ENCODE results near the gene CIRBP. TPM values are rescaled to one million over a fixed set of nuclear protein-coding genes. Genes with fewer than 3 reads are reported as not detected.
A peak's percentile ranks its signal among the peaks of the same experiment; 100 is the strongest.

CIRBP gene
- total RNA-seq, 1 donor from 2014 or later, result 184 TPM

DNA sequence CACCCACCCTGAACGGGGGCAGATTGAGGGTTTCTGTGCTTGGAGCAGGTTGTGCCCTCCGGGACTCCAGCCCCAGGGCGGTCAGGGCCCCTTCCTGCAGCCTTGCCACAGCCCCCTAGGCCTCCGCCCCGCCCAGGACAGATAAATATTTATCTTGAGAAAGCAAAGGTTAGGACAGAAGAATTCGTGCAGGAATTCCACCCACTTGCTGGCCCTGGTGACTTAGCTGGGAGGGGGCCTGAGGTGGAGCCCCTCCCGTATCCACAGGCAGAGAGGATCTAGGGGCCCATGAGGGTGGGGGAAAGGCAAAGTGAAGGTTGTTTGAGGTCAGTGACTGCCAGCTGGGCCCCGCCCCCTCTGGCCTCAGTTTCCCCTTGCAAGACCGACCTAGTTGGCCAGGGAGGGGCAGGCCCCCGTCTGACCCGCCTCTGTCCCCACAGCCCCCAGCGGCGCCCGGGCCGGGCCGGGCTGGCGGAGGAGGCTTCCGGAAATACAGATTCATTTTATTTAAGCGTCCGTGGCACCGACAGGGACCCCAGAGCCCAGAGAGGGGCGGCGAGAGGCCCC lies 15.5 kb upstream of the CIRBP start:
- DNase-seq (ENCODE audit: low read depth) (peak; percentile 80), FAIRE-seq (no peak)
- H3K4me1 Mint-ChIP-seq (ENCODE audit: low read depth, unreplicated experiment), result peaks cover 10% of the 10 kb centered on the region
- H3K27ac Mint-ChIP-seq (ENCODE audit: unreplicated experiment), result peak overlapping the region; percentile 87
- Histone ChIP-seq H3K4me2 (ENCODE audit: low read length) (peak overlapping the region; percentile 100), H3K4me1 (ENCODE audit: insufficient read depth, low read length) (peaks cover 43% of the 10 kb centered on the region), H3K27ac (ENCODE audit: low read depth, low read length) (peak overlapping the region; percentile 89), H3K9me3 (ENCODE audit: insufficient read depth, low read depth, low read length) (no peaks in the 10 kb centered on the region), H3K79me2 (ENCODE audit: insufficient read depth, low read length) (peaks cover 76% of the 10 kb centered on the region), H2AFZ (ENCODE audit: low read depth, low read length) (no peak overlapping the region), H4K20me1 (ENCODE audit: insufficient read depth, low read length) (peaks cover 67% of the 10 kb centered on the region), H3K4me3 (ENCODE audit: insufficient read depth, low read depth, low read length) (peak overlapping the region; percentile 48), H3K36me3 (ENCODE audit: insufficient read depth, low read length) (peaks cover 24% of the 10 kb centered on the region), H3K27me3 (ENCODE audit: insufficient read depth, low read length) (no peaks in the 10 kb centered on the region), H3K9ac (ENCODE audit: low read length) (peak overlapping the region; percentile 88)
- H3K9me3 Mint-ChIP-seq (ENCODE audit: unreplicated experiment), result no peaks in the 10 kb centered on the region
- H3K4me3 Mint-ChIP-seq (ENCODE audit: unreplicated experiment), result peak overlapping the region; percentile 57
- H3K27me3 Mint-ChIP-seq (ENCODE audit: low read depth, unreplicated experiment), result no peaks in the 10 kb centered on the region
- H3K36me3 Mint-ChIP-seq (ENCODE audit: low read depth, unreplicated experiment), result peaks cover 6% of the 10 kb centered on the region
- TF ChIP-seq, protein P1, sequence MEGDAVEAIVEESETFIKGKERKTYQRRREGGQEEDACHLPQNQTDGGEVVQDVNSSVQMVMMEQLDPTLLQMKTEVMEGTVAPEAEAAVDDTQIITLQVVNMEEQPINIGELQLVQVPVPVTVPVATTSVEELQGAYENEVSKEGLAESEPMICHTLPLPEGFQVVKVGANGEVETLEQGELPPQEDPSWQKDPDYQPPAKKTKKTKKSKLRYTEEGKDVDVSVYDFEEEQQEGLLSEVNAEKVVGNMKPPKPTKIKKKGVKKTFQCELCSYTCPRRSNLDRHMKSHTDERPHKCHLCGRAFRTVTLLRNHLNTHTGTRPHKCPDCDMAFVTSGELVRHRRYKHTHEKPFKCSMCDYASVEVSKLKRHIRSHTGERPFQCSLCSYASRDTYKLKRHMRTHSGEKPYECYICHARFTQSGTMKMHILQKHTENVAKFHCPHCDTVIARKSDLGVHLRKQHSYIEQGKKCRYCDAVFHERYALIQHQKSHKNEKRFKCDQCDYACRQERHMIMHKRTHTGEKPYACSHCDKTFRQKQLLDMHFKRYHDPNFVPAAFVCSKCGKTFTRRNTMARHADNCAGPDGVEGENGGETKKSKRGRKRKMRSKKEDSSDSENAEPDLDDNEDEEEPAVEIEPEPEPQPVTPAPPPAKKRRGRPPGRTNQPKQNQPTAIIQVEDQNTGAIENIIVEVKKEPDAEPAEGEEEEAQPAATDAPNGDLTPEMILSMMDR (IDR thresholded peaks at IDR 0.05; ENCODE audit: insufficient read depth, low read depth, low read length), result no peak
- no peak for TF ChIP-seq EZH2 (IDR thresholded peaks at IDR 0.05; ENCODE audit: insufficient read depth, low read length)

DNA sequence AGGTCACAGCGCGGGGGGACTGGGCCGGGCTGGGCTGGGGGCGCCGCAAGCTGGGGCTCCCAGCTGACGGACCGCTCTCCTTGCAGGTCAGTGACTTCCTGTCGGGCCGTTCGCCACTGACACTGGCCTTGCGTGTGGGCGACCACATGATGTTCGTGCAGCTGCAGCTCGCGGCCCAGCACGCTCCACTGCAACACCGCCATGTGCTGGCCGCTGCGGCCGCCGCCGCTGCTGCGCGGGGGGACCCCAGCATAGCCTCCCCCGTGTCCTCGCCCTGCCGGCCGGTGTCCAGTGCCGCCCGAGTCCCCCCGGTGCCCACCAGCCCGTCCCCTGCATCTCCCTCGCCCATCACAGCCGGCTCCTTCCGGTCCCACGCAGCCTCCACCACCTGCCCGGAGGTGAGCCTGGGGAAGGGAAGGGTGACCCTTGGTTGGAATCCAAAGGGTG lies 15.0 kb upstream of the CIRBP start:
- H3K79me2 ChIP-seq (ENCODE audit: insufficient read depth, low read length), result peaks cover 76% of the 10 kb centered on the region
- DNase-seq (ENCODE audit: low read depth), result no peak
- H3K27ac Mint-ChIP-seq (ENCODE audit: unreplicated experiment), result no peak overlapping the region
- FAIRE-seq, result no peak
- H3K9ac ChIP-seq (ENCODE audit: low read length), result peak overlapping the region; percentile 88
- H3K27me3 Mint-ChIP-seq (ENCODE audit: low read depth, unreplicated experiment), result no peaks in the 10 kb centered on the region
- TF ChIP-seq, protein P1 (IDR thresholded peaks at IDR 0.05; ENCODE audit: insufficient read depth, low read depth, low read length), result no peak
- no peak for TF ChIP-seq EZH2 (IDR thresholded peaks at IDR 0.05; ENCODE audit: insufficient read depth, low read length)
- H2AFZ ChIP-seq (ENCODE audit: low read depth, low read length), result no peak overlapping the region
- peaks cover 15% of the 10 kb centered on the region for H3K4me1 Mint-ChIP-seq (ENCODE audit: low read depth, unreplicated experiment)
- peaks cover 6% of the 10 kb centered on the region for H3K36me3 Mint-ChIP-seq (ENCODE audit: low read depth, unreplicated experiment)
- H3K4me2 ChIP-seq (ENCODE audit: low read length), result peak overlapping the region; percentile 100
- peaks cover 24% of the 10 kb centered on the region for H3K36me3 ChIP-seq (ENCODE audit: insufficient read depth, low read length)
- peaks cover 48% of the 10 kb centered on the region for H3K4me1 ChIP-seq (ENCODE audit: insufficient read depth, low read length)
- peak overlapping the region; percentile 89 for H3K27ac ChIP-seq (ENCODE audit: low read depth, low read length)
- H3K9me3 Mint-ChIP-seq (ENCODE audit: unreplicated experiment), result no peaks in the 10 kb centered on the region
- no peak overlapping the region for H3K4me3 ChIP-seq (ENCODE audit: insufficient read depth, low read depth, low read length)
- peaks cover 72% of the 10 kb centered on the region for H4K20me1 ChIP-seq (ENCODE audit: insufficient read depth, low read length)
- H3K4me3 Mint-ChIP-seq (ENCODE audit: unreplicated experiment), result peak overlapping the region; percentile 62
- no peaks in the 10 kb centered on the region for H3K27me3 ChIP-seq (ENCODE audit: insufficient read depth, low read length)
- no peaks in the 10 kb centered on the region for H3K9me3 ChIP-seq (ENCODE audit: insufficient read depth, low read depth, low read length)

DNA sequence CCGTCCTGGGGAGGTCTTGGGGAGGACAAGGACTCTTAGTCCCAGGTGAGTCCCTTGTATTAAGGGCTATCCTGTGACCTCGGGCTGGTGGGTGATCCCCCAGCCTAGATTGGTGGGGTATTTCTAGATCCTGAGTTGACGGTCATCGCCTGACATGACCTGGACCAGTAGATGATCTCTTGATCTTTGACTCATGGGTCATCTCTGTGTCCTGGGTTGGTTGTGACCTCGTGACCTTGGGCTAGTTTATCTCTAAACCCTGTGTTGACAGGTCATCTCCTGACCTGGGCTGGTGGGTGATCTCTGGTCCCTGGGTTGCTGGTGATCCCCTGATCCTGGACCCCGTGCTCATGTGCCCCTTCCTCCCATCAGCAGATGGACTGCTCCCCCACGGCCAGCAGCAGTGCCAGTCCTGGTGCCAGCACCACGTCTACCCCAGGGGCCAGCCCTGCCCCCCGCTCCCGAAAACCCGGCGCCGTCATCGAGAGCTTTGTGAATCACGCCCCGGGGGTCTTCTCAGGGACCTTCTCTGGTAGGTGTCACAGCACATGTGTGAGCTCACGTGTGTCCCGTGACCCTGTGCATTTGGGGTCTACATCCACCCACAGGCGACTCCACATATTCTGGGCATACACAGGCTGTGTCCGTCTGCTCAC lies 14.5 kb upstream of the CIRBP start:
- peak overlapping the region; percentile 100 for H3K4me2 ChIP-seq (ENCODE audit: low read length)
- H4K20me1 ChIP-seq (ENCODE audit: insufficient read depth, low read length), result peaks cover 78% of the 10 kb centered on the region
- H3K27ac ChIP-seq (ENCODE audit: low read depth, low read length), result peak overlapping the region; percentile 89
- peaks cover 54% of the 10 kb centered on the region for H3K4me1 ChIP-seq (ENCODE audit: insufficient read depth, low read length)
- H3K27me3 Mint-ChIP-seq (ENCODE audit: low read depth, unreplicated experiment), result no peaks in the 10 kb centered on the region
- H2AFZ ChIP-seq (ENCODE audit: low read depth, low read length), result no peak overlapping the region
- no peaks in the 10 kb centered on the region for H3K27me3 ChIP-seq (ENCODE audit: insufficient read depth, low read length)
- FAIRE-seq (no peak), DNase-seq (ENCODE audit: low read depth) (no peak)
- peaks cover 6% of the 10 kb centered on the region for H3K36me3 Mint-ChIP-seq (ENCODE audit: low read depth, unreplicated experiment)
- no peaks in the 10 kb centered on the region for H3K9me3 Mint-ChIP-seq (ENCODE audit: unreplicated experiment)
- H3K9ac ChIP-seq (ENCODE audit: low read length), result peak overlapping the region; percentile 39
- H3K4me1 Mint-ChIP-seq (ENCODE audit: low read depth, unreplicated experiment), result peaks cover 15% of the 10 kb centered on the region
- H3K4me3 Mint-ChIP-seq (ENCODE audit: unreplicated experiment), result peak overlapping the region; percentile 62
- peak overlapping the region; percentile 69 for H3K27ac Mint-ChIP-seq (ENCODE audit: unreplicated experiment)
- peaks cover 75% of the 10 kb centered on the region for H3K79me2 ChIP-seq (ENCODE audit: insufficient read depth, low read length)
- H3K9me3 ChIP-seq (ENCODE audit: insufficient read depth, low read depth, low read length), result no peaks in the 10 kb centered on the region
- peaks cover 24% of the 10 kb centered on the region for H3K36me3 ChIP-seq (ENCODE audit: insufficient read depth, low read length)
- TF ChIP-seq, protein P1 (IDR thresholded peaks at IDR 0.05; ENCODE audit: insufficient read depth, low read depth, low read length), result no peak
- TF ChIP-seq EZH2 (IDR thresholded peaks at IDR 0.05; ENCODE audit: insufficient read depth, low read length), result no peak
- H3K4me3 ChIP-seq (ENCODE audit: insufficient read depth, low read depth, low read length), result no peak overlapping the region

All from astrocyte (in vitro differentiated cells and primary cell).